Measurements from ENCODE around the gene IGFBP3.

IGFBP3 gene

GRCh38 chr7:45923818-45924217 lies 2.7 kb upstream of the IGFBP3 start:
- Histone ChIP-seq H4K20me1 (ENCODE audit: insufficient read depth, low read length) (no peaks in the 10 kb centered on the region), H3K4me1 (ENCODE audit: low read length) (peaks cover 19% of the 10 kb centered on the region), H3K79me2 (ENCODE audit: low read length) (no peaks in the 10 kb centered on the region), H2AFZ (ENCODE audit: low read length) (no peak overlapping the region), H3K36me3 (replicated peaks; ENCODE audit: insufficient read depth, low read length) (no peaks in the 10 kb centered on the region), H3K27me3 (replicated peaks; ENCODE audit: insufficient read depth, low read length) (no peaks in the 10 kb centered on the region), H3K27ac (ENCODE audit: low read length) (no peak overlapping the region), H3K9ac (ENCODE audit: low read length) (no peak overlapping the region), H3K4me3 (ENCODE audit: low read length) (no peak overlapping the region), H3K9me3 (replicated peaks; ENCODE audit: insufficient read depth, low read length) (no peaks in the 10 kb centered on the region), H3K4me2 (ENCODE audit: low read depth, low read length) (no peak overlapping the region), H3F3A (ENCODE audit: insufficient read depth, low read length) (peaks cover 23% of the 10 kb centered on the region), H3K9me2 (replicated peaks; ENCODE audit: insufficient read depth, low read length) (no peaks in the 10 kb centered on the region)
- DNase-seq: no peak
- TF ChIP-seq, protein P1, sequence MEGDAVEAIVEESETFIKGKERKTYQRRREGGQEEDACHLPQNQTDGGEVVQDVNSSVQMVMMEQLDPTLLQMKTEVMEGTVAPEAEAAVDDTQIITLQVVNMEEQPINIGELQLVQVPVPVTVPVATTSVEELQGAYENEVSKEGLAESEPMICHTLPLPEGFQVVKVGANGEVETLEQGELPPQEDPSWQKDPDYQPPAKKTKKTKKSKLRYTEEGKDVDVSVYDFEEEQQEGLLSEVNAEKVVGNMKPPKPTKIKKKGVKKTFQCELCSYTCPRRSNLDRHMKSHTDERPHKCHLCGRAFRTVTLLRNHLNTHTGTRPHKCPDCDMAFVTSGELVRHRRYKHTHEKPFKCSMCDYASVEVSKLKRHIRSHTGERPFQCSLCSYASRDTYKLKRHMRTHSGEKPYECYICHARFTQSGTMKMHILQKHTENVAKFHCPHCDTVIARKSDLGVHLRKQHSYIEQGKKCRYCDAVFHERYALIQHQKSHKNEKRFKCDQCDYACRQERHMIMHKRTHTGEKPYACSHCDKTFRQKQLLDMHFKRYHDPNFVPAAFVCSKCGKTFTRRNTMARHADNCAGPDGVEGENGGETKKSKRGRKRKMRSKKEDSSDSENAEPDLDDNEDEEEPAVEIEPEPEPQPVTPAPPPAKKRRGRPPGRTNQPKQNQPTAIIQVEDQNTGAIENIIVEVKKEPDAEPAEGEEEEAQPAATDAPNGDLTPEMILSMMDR (IDR thresholded peaks at IDR 0.05; ENCODE audit: low read length): no peak

GRCh38 chr7:45923290-45923689 lies 2.2 kb upstream of the IGFBP3 start:
- Histone ChIP-seq H4K20me1 (ENCODE audit: insufficient read depth, low read length) (no peaks in the 10 kb centered on the region), H3K36me3 (replicated peaks; ENCODE audit: insufficient read depth, low read length) (no peaks in the 10 kb centered on the region), H3K27me3 (replicated peaks; ENCODE audit: insufficient read depth, low read length) (no peaks in the 10 kb centered on the region), H3K9ac (ENCODE audit: low read length) (no peak overlapping the region), H3K4me2 (ENCODE audit: low read depth, low read length) (peak overlapping the region; percentile 98), H3K4me3 (ENCODE audit: low read length) (peak overlapping the region; percentile 65), H3K9me3 (replicated peaks; ENCODE audit: insufficient read depth, low read length) (no peaks in the 10 kb centered on the region), H3F3A (ENCODE audit: insufficient read depth, low read length) (peaks cover 23% of the 10 kb centered on the region), H3K9me2 (replicated peaks; ENCODE audit: insufficient read depth, low read length) (no peaks in the 10 kb centered on the region), H3K4me1 (ENCODE audit: low read length) (peaks cover 21% of the 10 kb centered on the region), H2AFZ (ENCODE audit: low read length) (peak overlapping the region; percentile 91), H3K79me2 (ENCODE audit: low read length) (no peaks in the 10 kb centered on the region), H3K27ac (ENCODE audit: low read length) (no peak overlapping the region)
- peak; percentile 76 for DNase-seq
- no peak for TF ChIP-seq EZH2phosphoT487 (IDR thresholded peaks at IDR 0.05; ENCODE audit: low read length)
- TF ChIP-seq, protein P1 (IDR thresholded peaks at IDR 0.05; ENCODE audit: low read length): peak; percentile 94

GRCh38 chr7:45922810-45923209 lies 1.7 kb upstream of the IGFBP3 start:
- Histone ChIP-seq H3F3A (ENCODE audit: insufficient read depth, low read length) (peaks cover 23% of the 10 kb centered on the region), H3K4me2 (ENCODE audit: low read depth, low read length) (peak overlapping the region; percentile 98), H2AFZ (ENCODE audit: low read length) (peak overlapping the region; percentile 91), H3K4me3 (ENCODE audit: low read length) (peak overlapping the region; percentile 65), H3K9ac (ENCODE audit: low read length) (peak overlapping the region; percentile 33; the same call in 1 of the 2 replicates), H3K79me2 (ENCODE audit: low read length) (no peaks in the 10 kb centered on the region), H3K9me3 (replicated peaks; ENCODE audit: insufficient read depth, low read length) (no peaks in the 10 kb centered on the region), H3K27me3 (replicated peaks; ENCODE audit: insufficient read depth, low read length) (no peaks in the 10 kb centered on the region), H3K36me3 (replicated peaks; ENCODE audit: insufficient read depth, low read length) (no peaks in the 10 kb centered on the region), H3K9me2 (replicated peaks; ENCODE audit: insufficient read depth, low read length) (no peaks in the 10 kb centered on the region), H3K4me1 (ENCODE audit: low read length) (peaks cover 25% of the 10 kb centered on the region), H3K27ac (ENCODE audit: low read length) (peak overlapping the region; percentile 10; the same call in 1 of the 2 replicates), H4K20me1 (ENCODE audit: insufficient read depth, low read length) (no peaks in the 10 kb centered on the region)
- DNase-seq: peak; percentile 43
- no peak for TF ChIP-seq EZH2 (optimal IDR thresholded peaks at IDR 0.05; ENCODE audit: low read depth, low read length)
- TF ChIP-seq, protein P1 (IDR thresholded peaks at IDR 0.05; ENCODE audit: low read length): no peak
- TF ChIP-seq EZH2phosphoT487 (IDR thresholded peaks at IDR 0.05; ENCODE audit: low read length): no peak

Measured in MM.1S (cell line).